ENCODE results near the gene RAB3GAP1.

The RAB3GAP1 gene

GRCh38 chr2:135093193-135093592 is 41.1 kb downstream of the RAB3GAP1 start:
- TF ChIP-seq CTCF (IDR thresholded peaks at IDR 0.05; ENCODE audit: low read depth, low read length, missing control alignments): no peak
- no peak overlapping the region for H3K4me3 ChIP-seq (ENCODE audit: low read depth, low read length)
- no peak for DNase-seq (ENCODE audit: low read depth)

GRCh38 chr2:135093670-135094330 is 41.7 kb downstream of the RAB3GAP1 start:
- no peak for TF ChIP-seq CTCF (IDR thresholded peaks at IDR 0.05; ENCODE audit: low read depth, low read length, missing control alignments)
- DNase-seq (ENCODE audit: low read depth): no peak
- H3K4me3 ChIP-seq (ENCODE audit: low read depth, low read length): no peak overlapping the region

GRCh38 chr2:135094508-135094907 is 42.4 kb downstream of the RAB3GAP1 start:
- DNase-seq (ENCODE audit: low read depth): no peak
- no peak for TF ChIP-seq CTCF (IDR thresholded peaks at IDR 0.05; ENCODE audit: low read depth, low read length, missing control alignments)
- H3K4me3 ChIP-seq (ENCODE audit: low read depth, low read length): no peak overlapping the region

- no peak for TF ChIP-seq CTCF (IDR thresholded peaks at IDR 0.05; ENCODE audit: low read depth, low read length, missing control alignments)
- no peak overlapping the region for H3K4me3 ChIP-seq (ENCODE audit: low read depth, low read length)
- DNase-seq (ENCODE audit: low read depth): no peak
These were observed 43.5 kb downstream of the RAB3GAP1 start for GRCh38 chr2:135095591-135095990.

GRCh38 chr2:135096665-135097446 is 44.8 kb downstream of the RAB3GAP1 start:
- H3K4me3 ChIP-seq (ENCODE audit: low read depth, low read length): no peak overlapping the region
- TF ChIP-seq CTCF (IDR thresholded peaks at IDR 0.05; ENCODE audit: low read depth, low read length, missing control alignments): no peak
- DNase-seq (ENCODE audit: low read depth): no peak

GRCh38 chr2:135097532-135098231 is 45.6 kb downstream of the RAB3GAP1 start:
- DNase-seq (ENCODE audit: low read depth): no peak
- TF ChIP-seq CTCF (IDR thresholded peaks at IDR 0.05; ENCODE audit: low read depth, low read length, missing control alignments): no peak

More at GRCh38 chr2:135097532-135098231, 45.6 kb downstream of the RAB3GAP1 start:
- no peak overlapping the region for H3K4me3 ChIP-seq (ENCODE audit: low read depth, low read length)
